HG02840 (cell line): Measurements from ENCODE around the gene PTPRO.

ENCODE experiments used
- ATAC-seq: cut with Tn5 transposase; IDR thresholded peaks from one replicate; pipeline ENCODE4 v1.9.1; 2021; ENCODE audit warnings: mild to moderate bottlenecking, moderate library complexity, moderate number of reproducible peaks; ENCODE audit not compliant: unreplicated experiment, low FRiP score

The PTPRO gene

DNA sequence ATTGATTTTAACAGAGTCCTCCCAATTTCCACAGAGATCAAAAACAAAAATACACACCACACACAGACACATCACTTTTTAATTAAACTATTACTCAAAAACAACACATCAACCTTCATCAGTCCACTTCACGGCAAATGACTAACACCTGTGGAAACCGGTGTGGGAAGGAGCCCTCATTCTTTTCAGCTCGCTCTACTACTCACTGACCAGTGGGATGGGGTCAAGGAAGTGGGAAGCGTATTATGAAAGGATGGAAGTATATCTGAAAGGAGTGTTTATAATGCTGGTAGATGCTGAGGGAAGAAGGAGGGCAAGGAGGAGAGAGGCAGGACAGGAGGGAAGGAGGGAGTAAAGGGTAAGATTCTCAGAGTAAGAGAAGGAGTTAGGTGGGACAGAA lies 310.4 kb downstream of the PTPRO start:
- no peak for ATAC-seq

DNA sequence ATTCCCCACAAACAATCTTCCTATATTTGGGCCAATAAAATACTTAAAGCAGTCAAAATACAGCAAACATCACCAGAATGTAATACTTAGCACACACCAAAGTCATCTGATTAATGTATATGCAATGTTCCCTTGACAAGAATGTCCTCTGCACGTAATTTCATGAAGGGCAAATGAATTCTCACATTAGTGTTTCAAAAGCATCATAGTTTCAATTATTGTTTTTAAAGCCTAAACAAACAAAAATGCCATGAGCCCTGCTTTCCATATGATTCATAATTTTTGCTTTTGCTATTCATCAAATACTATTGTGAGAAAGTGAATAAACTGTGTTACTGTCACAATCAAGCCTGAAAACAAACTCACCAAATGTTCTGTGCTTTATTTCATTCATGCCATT lies 310.9 kb downstream of the PTPRO start:
- ATAC-seq, result no peak

DNA sequence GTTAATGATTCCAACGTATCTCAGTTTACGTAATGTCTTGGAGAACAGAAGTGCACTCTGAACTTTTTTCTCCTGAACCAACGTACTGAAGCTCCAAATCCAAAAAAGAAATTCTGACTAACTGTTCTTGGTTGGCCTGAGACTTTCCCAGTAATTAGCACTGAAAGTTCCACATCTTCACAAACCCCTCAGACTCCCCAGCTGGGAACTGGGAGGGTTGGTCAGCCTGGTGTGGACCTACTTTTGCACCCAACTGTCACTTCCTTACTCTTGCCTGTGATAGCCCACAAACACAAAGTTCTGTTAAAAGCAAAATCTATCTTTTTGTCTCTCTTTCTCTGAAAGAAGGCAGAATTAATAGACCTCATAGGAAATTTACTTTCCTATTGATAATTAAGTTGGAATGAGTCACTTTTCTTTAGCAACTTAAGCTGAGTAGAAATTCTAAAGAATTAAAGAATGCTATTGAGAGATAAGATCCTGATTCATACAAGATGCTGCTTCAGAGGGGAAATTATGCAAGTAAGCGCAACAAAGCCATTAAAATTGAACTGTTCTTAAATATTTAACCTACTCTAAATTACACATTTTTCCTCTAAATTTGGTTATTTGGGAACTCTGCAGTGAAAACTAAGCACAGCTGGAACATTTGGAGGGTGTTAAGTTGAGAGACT lies 311.8 kb downstream of the PTPRO start:
- ATAC-seq, result no peak

DNA sequence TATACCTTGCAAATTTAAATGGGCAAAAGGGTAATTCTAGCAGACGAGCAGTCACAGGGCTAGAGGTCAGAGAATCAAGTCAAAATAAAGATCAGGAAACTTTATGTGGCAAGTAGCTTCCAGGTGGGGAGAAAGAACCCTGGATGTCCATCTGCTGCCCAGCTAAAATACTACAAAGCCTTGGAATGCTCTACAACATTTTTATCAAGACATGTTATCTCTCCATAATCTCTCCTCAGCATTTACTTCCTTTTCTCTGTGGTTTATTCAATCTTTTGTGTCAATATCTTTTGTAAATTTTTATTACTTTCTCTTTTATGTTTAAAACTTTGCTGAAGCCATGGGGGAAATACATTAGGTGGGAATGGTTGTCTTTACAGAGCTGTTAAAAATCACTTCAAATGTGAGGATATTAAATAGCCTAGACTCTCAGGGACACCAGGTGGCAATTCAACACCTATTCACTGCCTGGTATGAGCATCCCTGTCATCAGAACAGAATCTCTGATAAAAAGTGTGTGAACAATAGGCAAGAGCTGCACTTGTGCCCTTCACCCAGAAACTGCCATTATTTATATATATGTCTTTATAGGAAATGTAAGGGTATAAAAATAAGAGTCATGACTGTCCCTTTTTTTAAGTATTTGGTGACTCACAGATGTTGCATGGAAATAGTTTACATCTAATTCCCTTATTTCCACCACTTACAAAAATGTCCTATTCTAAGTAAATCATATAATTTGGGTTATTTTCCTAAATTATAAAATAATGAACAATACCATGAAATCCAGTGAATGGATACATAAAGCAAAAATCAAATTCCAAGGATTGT lies 314.0 kb downstream of the PTPRO start:
- no peak for ATAC-seq

DNA sequence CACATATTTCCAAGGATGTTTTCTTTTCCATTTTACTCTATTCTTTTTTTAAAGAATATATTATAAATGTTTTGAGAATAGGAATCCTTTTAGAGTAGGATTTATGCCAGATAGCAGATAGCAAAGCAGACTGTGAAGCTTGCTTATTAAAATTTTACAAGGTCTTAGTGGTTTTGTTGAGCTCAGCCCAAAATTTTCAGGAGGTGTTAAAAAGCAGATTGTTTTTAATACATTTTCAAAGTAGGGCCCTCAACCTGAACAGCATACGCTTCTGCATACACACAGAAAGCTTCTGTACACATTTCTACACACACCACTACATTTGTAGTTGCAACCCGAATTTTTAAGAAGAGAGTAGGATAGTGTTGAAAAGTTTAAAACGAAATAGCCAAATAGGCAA lies 315.9 kb downstream of the PTPRO start:
- no peak for ATAC-seq

DNA sequence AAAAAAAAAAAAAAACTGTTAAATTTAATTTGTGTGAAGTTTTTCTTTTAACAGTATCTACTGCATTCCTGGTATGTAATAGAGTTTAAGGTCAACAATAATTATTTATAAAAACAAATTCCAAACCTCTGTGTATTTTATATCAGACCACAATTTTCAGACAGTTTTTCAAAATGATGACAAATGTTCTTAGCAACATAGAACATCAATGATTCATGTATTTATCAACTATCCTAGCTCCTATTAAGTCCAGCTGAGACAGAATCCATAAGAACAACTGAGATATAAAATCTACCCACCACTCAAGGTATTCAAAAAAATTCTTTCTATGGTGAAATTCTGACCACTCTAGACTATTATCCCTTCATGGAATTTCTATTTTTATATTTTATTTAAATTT lies 322.4 kb downstream of the PTPRO start:
- ATAC-seq, result no peak

DNA sequence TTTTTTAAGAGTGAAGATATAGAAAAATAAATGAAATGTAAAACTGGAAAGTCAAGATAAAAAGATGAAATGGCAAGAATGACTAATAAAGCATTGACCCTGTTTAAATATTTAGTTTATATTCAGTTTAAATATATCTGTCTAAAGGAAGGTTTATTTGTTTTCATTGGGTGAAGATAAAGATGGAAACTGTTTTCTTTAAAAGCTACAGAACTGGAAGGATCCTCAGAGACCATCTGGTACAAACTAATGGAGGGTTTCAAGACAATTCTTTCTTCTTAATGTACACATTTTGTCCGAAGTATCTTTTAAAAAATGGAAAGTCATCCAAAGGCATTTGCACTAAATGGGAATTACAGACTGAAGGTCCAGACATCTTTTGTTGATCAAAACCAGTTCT lies 324.3 kb downstream of the PTPRO start:
- ATAC-seq, result no peak
